ENCODE results near the gene WDR47. TPM values are rescaled to one million over a fixed set of nuclear protein-coding genes. Genes with fewer than 3 reads are reported as not detected.

WDR47 gene
- total RNA-seq, 1 experiment from 2014 or later = 21.0 TPM

GRCh38 chr1:109048335-109048734 is 6.4 kb upstream of the WDR47 start:
- H3K9me3 ChIP-seq (ENCODE audit: low read depth, low read length, poor library complexity, severe bottlenecking) = no peaks in the 10 kb centered on the region
- no peak overlapping the region for H3K27ac ChIP-seq (ENCODE audit: low read depth, low read length, poor library complexity, severe bottlenecking)
- BruUV-seq (replicated peaks) = no TSS peak
- intact Hi-C loops (cut with micrococcal nuclease; ENCODE audit: unreplicated experiment) = no loop called here
- DNase-seq (ENCODE audit: low spot score) = no peak
- no peak for TF ChIP-seq EZH2 (IDR thresholded peaks at IDR 0.05; ENCODE audit: borderline replicate concordance, low read depth, low read length, poor library complexity, severe bottlenecking)
- TF ChIP-seq, protein P1, sequence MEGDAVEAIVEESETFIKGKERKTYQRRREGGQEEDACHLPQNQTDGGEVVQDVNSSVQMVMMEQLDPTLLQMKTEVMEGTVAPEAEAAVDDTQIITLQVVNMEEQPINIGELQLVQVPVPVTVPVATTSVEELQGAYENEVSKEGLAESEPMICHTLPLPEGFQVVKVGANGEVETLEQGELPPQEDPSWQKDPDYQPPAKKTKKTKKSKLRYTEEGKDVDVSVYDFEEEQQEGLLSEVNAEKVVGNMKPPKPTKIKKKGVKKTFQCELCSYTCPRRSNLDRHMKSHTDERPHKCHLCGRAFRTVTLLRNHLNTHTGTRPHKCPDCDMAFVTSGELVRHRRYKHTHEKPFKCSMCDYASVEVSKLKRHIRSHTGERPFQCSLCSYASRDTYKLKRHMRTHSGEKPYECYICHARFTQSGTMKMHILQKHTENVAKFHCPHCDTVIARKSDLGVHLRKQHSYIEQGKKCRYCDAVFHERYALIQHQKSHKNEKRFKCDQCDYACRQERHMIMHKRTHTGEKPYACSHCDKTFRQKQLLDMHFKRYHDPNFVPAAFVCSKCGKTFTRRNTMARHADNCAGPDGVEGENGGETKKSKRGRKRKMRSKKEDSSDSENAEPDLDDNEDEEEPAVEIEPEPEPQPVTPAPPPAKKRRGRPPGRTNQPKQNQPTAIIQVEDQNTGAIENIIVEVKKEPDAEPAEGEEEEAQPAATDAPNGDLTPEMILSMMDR (conservative IDR thresholded peaks at IDR 0.05; ENCODE audit: low read depth, low read length) = no peak
- H3K4me1 ChIP-seq (ENCODE audit: insufficient read depth, low read length, poor library complexity, severe bottlenecking) = no peaks in the 10 kb centered on the region
- CTCF ChIA-PET = no interaction called here
- no peak overlapping the region for H3K4me3 ChIP-seq (ENCODE audit: low read depth, low read length, poor library complexity, severe bottlenecking)
- POLR2A ChIA-PET (ENCODE audit: low non-redundant PET) = no interaction called here
- H3K27me3 ChIP-seq (replicated peaks; ENCODE audit: insufficient read depth, low read depth, low read length, poor library complexity) = no peaks in the 10 kb centered on the region
- H3K36me3 ChIP-seq (ENCODE audit: insufficient read depth, low read length, poor library complexity, severe bottlenecking) = no peaks in the 10 kb centered on the region

- H3K27ac ChIP-seq (ENCODE audit: low read depth, low read length, poor library complexity, severe bottlenecking) = no peak overlapping the region
- TF ChIP-seq EZH2 (IDR thresholded peaks at IDR 0.05; ENCODE audit: borderline replicate concordance, low read depth, low read length, poor library complexity, severe bottlenecking) = no peak
- TF ChIP-seq, protein P1 (conservative IDR thresholded peaks at IDR 0.05; ENCODE audit: low read depth, low read length) = no peak
- no peaks in the 10 kb centered on the region for H3K36me3 ChIP-seq (ENCODE audit: insufficient read depth, low read length, poor library complexity, severe bottlenecking)
- no peaks in the 10 kb centered on the region for H3K9me3 ChIP-seq (ENCODE audit: low read depth, low read length, poor library complexity, severe bottlenecking)
- POLR2A ChIA-PET (ENCODE audit: low non-redundant PET) = no interaction called here
- no peaks in the 10 kb centered on the region for H3K27me3 ChIP-seq (replicated peaks; ENCODE audit: insufficient read depth, low read depth, low read length, poor library complexity)
- BruUV-seq (replicated peaks) = no TSS peak
- DNase-seq (ENCODE audit: low spot score) = no peak
- intact Hi-C loops (cut with micrococcal nuclease; ENCODE audit: unreplicated experiment) = no loop called here
- CTCF ChIA-PET = no interaction called here
- H3K4me1 ChIP-seq (ENCODE audit: insufficient read depth, low read length, poor library complexity, severe bottlenecking) = no peaks in the 10 kb centered on the region
- no peak overlapping the region for H3K4me3 ChIP-seq (ENCODE audit: low read depth, low read length, poor library complexity, severe bottlenecking)
These were observed 5.4 kb upstream of the WDR47 start for GRCh38 chr1:109047339-109047738.

- TF ChIP-seq EZH2 (IDR thresholded peaks at IDR 0.05; ENCODE audit: borderline replicate concordance, low read depth, low read length, poor library complexity, severe bottlenecking) = no peak
- TF ChIP-seq, protein P1 (conservative IDR thresholded peaks at IDR 0.05; ENCODE audit: low read depth, low read length) = no peak
- Histone ChIP-seq H3K4me1 (ENCODE audit: insufficient read depth, low read length, poor library complexity, severe bottlenecking) (no peaks in the 10 kb centered on the region), H3K36me3 (ENCODE audit: insufficient read depth, low read length, poor library complexity, severe bottlenecking) (no peaks in the 10 kb centered on the region), H3K9me3 (ENCODE audit: low read depth, low read length, poor library complexity, severe bottlenecking) (no peaks in the 10 kb centered on the region), H3K27me3 (replicated peaks; ENCODE audit: insufficient read depth, low read depth, low read length, poor library complexity) (no peaks in the 10 kb centered on the region), H3K4me3 (ENCODE audit: low read depth, low read length, poor library complexity, severe bottlenecking) (no peak overlapping the region), H3K27ac (ENCODE audit: low read depth, low read length, poor library complexity, severe bottlenecking) (no peak overlapping the region)
- ChIA-PET CTCF (no interaction called here), POLR2A (ENCODE audit: low non-redundant PET) (no interaction called here)
- BruUV-seq (replicated peaks) = no TSS peak
- DNase-seq (ENCODE audit: low spot score) = no peak
- intact Hi-C loops (cut with micrococcal nuclease; ENCODE audit: unreplicated experiment) = no loop called here
These were observed 4.8 kb upstream of the WDR47 start for GRCh38 chr1:109046671-109047070.
